Fibroblast of pulmonary artery (primary cell): ENCODE results near the gene ST14.

Experiments used
- DNase-seq: peaks from one replicate; pipeline ENCODE4 v3.0.0-alpha.2; 2010; ENCODE audit warnings: low read depth
- H3K4me3 ChIP-seq: replicated peaks from 2 replicates; pipeline ENCODE4 v1.5.1; 2011; ENCODE audit warnings: low read depth, mild to moderate bottlenecking, control low read depth, low read length, moderate library complexity
- TF ChIP-seq, protein P1 (sequence below): IDR thresholded peaks from 2 replicates; pipeline ENCODE4 v1.5.1; 2011; ENCODE audit warnings: mild to moderate bottlenecking, control low read depth, low read length, inconsistent platforms; ENCODE audit errors: missing control alignments

ST14 gene

DNA sequence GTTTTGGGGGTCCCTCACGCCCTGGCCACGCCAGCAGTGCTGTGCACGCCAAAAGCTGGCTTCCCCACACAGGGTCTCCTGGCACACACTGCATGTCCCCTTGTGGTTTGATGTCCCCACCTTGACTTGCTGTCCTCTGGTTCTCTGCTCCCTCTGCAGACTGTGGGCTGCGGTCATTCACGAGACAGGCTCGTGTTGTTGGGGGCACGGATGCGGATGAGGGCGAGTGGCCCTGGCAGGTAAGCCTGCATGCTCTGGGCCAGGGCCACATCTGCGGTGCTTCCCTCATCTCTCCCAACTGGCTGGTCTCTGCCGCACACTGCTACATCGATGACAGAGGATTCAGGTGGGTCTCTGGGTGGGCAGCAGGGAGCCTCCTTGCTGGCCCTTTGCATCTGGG, 40.2 kb downstream of the ST14 start:
- no peak overlapping the region for H3K4me3 ChIP-seq
- TF ChIP-seq, protein P1, sequence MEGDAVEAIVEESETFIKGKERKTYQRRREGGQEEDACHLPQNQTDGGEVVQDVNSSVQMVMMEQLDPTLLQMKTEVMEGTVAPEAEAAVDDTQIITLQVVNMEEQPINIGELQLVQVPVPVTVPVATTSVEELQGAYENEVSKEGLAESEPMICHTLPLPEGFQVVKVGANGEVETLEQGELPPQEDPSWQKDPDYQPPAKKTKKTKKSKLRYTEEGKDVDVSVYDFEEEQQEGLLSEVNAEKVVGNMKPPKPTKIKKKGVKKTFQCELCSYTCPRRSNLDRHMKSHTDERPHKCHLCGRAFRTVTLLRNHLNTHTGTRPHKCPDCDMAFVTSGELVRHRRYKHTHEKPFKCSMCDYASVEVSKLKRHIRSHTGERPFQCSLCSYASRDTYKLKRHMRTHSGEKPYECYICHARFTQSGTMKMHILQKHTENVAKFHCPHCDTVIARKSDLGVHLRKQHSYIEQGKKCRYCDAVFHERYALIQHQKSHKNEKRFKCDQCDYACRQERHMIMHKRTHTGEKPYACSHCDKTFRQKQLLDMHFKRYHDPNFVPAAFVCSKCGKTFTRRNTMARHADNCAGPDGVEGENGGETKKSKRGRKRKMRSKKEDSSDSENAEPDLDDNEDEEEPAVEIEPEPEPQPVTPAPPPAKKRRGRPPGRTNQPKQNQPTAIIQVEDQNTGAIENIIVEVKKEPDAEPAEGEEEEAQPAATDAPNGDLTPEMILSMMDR = no peak
- no peak for DNase-seq

DNA sequence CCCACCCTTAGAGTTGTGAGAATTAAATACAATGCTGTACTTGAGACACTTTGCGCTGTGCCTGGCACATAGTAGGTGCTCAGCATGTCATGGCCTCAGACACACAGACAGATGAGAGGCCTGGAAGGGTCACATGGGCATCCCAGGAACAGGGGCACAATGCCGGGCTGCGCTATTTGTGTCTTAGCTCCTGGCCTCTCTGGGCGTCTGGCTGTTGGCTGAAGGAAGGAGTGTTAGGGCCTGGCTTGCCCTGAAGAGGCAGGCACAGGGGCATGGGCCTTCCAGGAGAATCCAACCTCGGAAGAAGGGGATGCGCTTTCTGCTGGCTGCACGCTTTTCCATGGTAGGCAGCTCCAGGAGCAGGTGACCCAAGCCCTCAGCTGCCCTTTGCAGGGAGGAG, 41.4 kb downstream of the ST14 start:
- TF ChIP-seq, protein P1 = no peak
- DNase-seq = no peak
- no peak overlapping the region for H3K4me3 ChIP-seq

DNA sequence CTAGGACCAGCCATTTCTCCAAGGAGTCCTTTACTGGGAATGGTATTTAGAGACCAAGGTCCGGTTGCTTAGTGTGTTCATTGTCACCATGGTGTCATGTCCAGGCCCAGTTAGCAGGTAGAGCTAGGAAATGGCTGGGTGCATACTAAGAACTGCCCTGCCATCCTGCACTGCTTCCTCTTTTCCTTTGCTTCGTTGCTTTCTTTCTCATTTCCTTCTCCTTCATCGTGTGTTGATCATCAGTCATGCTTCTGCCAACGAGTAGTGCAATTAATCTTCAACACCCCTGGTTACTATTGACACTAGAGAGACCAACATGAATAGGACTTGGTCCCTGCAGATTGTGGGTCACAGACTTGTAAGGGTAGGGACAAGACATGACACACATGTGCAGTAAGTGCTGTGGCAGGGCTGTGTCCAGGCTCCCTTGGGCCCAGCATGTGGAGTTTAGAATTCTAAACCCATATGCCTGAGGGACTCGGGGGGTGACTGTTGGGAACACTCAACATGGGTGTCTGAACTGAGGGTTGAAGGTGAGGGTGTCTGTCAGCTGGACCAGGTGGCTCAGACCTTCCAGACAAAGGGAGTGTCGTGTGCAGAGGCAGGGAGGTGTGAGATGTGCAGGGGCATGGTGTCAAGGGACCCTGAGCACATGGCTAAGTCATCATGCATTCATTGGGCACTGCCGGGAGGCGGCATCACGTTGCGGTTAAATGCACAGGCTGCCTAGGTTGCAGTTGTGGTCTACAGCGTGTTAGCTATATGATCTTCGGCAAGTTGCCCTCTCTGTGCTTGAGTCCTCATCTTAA, 42.6 kb downstream of the ST14 start:
- no peak for DNase-seq
- TF ChIP-seq, protein P1 = no peak

DNA sequence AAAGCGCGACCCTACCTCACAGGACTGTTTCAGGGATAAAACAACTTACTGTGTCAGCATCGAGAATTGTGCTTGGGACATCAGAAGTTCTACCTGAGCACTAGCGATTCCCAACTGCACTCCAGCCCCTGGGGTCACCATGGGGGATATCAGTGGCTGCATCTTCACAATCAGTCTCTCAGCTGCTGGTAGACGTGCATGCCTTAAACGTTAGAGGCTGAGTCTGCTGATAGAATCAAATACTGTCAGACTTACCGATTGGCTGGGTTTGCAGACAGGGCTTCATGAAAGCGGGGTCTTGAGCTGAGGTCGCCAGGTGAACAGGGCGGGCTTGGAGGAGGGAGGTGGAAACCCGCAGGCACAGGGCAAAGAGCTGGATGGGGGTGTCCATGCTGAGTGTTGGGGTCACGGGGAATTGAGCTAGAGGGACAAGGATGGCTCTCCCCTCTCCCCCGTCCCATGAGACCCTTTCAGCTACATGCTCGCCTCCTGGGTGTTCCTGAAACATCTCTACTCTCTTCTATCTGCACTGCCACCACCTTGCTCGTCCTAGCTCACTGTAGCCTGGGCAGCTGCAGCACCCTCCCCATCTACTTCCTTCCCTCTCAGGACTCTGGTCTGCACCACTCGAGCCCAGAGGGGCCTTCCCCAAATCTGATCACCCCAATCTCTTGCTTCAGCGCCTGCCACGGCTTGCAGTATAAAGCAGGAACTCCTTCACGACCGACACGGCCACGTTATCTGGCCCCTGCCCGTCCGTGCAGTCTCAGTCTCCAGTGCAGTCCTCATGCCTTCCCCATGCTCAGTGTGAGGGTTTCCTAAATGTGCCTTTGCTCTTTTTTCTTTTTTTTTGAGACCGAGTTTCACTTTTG, 43.5 kb downstream of the ST14 start:
- no peak overlapping the region for H3K4me3 ChIP-seq
- DNase-seq = no peak
- TF ChIP-seq, protein P1 = no peak

More for the DNA sequence above, 42.6 kb downstream of the ST14 start:
- H3K4me3 ChIP-seq = no peak overlapping the region

DNA sequence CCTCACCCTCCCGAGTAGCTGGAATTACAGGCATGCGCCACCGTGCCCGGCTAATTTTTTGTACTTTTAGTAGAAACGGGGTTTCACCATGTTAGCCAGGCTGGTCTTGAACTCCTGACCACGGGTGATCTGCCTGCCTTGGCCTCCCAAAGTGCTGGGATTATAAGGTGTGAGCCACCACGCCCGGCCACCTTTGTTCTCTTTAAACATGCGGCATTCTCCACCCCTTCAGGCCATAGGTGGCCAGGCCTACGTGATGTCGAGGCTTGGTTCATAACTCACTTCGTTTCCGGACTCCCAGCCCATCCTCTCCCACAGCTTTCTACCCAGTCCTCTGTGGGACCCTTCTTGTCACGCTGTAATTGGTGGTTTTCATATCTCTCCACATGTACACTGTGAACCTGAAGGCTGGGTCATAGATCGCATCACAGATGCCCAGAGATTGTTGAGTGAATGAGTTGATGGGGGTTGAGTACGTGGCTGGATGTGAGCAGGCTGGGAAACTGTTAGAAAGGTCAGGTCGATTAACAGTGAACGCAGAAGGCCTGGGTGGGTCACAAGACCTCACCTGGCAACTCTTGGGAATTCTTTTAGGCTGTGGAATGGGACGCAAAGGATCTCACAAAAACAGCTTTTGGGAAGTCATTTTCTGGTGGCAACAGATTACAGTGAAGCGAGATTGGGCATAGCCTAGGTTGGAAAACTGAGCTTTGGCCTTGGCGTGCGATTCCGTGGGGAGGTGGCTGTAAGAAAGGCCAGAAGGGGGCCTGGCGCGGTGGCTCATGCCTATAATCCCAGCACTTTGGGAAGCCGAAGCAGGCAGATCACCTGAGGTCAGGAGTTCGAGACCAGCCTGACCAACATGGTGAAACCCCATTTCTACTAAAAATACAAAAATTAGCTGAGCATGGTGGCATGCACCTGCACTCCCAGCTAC, 44.5 kb downstream of the ST14 start:
- TF ChIP-seq, protein P1 = no peak
- H3K4me3 ChIP-seq = no peak overlapping the region
- DNase-seq = no peak

DNA sequence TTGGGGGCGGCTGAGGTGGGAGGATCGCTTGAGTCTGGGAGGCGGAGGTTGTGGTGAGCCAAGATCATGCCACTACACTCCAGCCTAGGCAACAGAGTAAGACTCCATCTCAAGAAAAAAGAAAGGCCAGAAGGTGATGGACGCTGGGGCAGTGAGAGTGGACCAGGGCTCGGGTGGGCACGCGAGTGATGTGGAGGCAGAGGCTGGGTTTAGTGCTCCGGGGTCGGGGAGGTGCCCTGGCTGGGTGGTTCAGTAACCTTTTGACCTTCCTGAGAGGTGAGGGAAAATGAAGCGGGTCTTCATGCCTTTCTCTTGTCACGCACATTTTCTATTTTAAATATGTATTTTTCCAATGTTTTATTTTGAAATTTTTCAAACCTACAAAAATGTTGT, 45.1 kb downstream of the ST14 start:
- no peak overlapping the region for H3K4me3 ChIP-seq
- TF ChIP-seq, protein P1 = no peak
- no peak for DNase-seq
